ENCODE measurements around the gene TTC1.
A peak's percentile ranks its signal among the peaks of the same experiment; 100 is the strongest.
"Not testable (repeated sequence)": the region's sequence is repeated elsewhere in the genome, so short reads cannot be mapped to it uniquely, and the experiment has no call there.

TTC1 gene

GRCh38 chr5:160008877-160009590 lies at the start of gene TTC1:
TTC1 (plus strand) TSS chr5:160009139; CDS start chr5:160010529, 1,390 bp downstream.
- peak within 1 kb of the TSS; percentile 96 for H3K9ac ChIP-seq (ENCODE audit: low read depth, low read length)
- no peaks in the 10 kb centered on the region for H3K4me1 ChIP-seq (ENCODE audit: insufficient read depth, low read length)
- no peaks in the 10 kb centered on the region for H3K9me3 ChIP-seq (ENCODE audit: control insufficient read depth, insufficient read depth, low read length)
- H3K36me3 ChIP-seq (ENCODE audit: insufficient read depth, low read length): peaks cover 14% of the 10 kb centered on the region; the same call in 1 of the 2 replicates

- H3K36me3 ChIP-seq (ENCODE audit: insufficient read depth, low read length): no peaks in the 10 kb centered on the region
- no peak overlapping the region for H3K9ac ChIP-seq (ENCODE audit: low read depth, low read length)
- no peaks in the 10 kb centered on the region for H3K9me3 ChIP-seq (ENCODE audit: control insufficient read depth, insufficient read depth, low read length)
- H3K4me1 ChIP-seq (ENCODE audit: insufficient read depth, low read length): no peaks in the 10 kb centered on the region; the same call in 1 of the 2 replicates
These were observed 47.5 kb upstream of the TTC1 start for GRCh38 chr5:159961176-159962160.

GRCh38 chr5:159962214-159962613 lies 46.7 kb upstream of the TTC1 start:
- Histone ChIP-seq H3K9me3 (ENCODE audit: control insufficient read depth, insufficient read depth, low read length) (no peaks in the 10 kb centered on the region), H3K9ac (ENCODE audit: low read depth, low read length) (no peak overlapping the region), H3K36me3 (ENCODE audit: insufficient read depth, low read length) (no peaks in the 10 kb centered on the region), H3K4me1 (ENCODE audit: insufficient read depth, low read length) (no peaks in the 10 kb centered on the region; the same call in 1 of the 2 replicates)

- no peaks in the 10 kb centered on the region; the same call in 1 of the 2 replicates for H3K4me1 ChIP-seq (ENCODE audit: insufficient read depth, low read length)
- H3K9ac ChIP-seq (ENCODE audit: low read depth, low read length): no peak overlapping the region
- no peaks in the 10 kb centered on the region for H3K9me3 ChIP-seq (ENCODE audit: control insufficient read depth, insufficient read depth, low read length)
- no peaks in the 10 kb centered on the region for H3K36me3 ChIP-seq (ENCODE audit: insufficient read depth, low read length)
These were observed 45.0 kb upstream of the TTC1 start for GRCh38 chr5:159963935-159964334.

GRCh38 chr5:159965031-159965837 lies 43.7 kb upstream of the TTC1 start:
- Histone ChIP-seq H3K9ac (ENCODE audit: low read depth, low read length) (no peak overlapping the region), H3K36me3 (ENCODE audit: insufficient read depth, low read length) (no peaks in the 10 kb centered on the region), H3K4me1 (ENCODE audit: insufficient read depth, low read length) (no peaks in the 10 kb centered on the region; the same call in 1 of the 2 replicates), H3K9me3 (ENCODE audit: control insufficient read depth, insufficient read depth, low read length) (no peaks in the 10 kb centered on the region)

GRCh38 chr5:159965838-159966128 lies 43.2 kb upstream of the TTC1 start:
- H3K36me3 ChIP-seq (ENCODE audit: insufficient read depth, low read length); H3K9ac ChIP-seq (ENCODE audit: low read depth, low read length); H3K4me1 ChIP-seq (ENCODE audit: insufficient read depth, low read length); H3K9me3 ChIP-seq (ENCODE audit: control insufficient read depth, insufficient read depth, low read length): not testable (repeated sequence)

- Histone ChIP-seq H3K4me1 (ENCODE audit: insufficient read depth, low read length) (peaks cover 4% of the 10 kb centered on the region), H3K36me3 (ENCODE audit: insufficient read depth, low read length) (no peaks in the 10 kb centered on the region), H3K9ac (ENCODE audit: low read depth, low read length) (no peak overlapping the region), H3K9me3 (ENCODE audit: control insufficient read depth, insufficient read depth, low read length) (no peaks in the 10 kb centered on the region)
These were observed 39.0 kb upstream of the TTC1 start for GRCh38 chr5:159969966-159970365.

- peaks cover 4% of the 10 kb centered on the region for H3K4me1 ChIP-seq (ENCODE audit: insufficient read depth, low read length)
- H3K9me3 ChIP-seq (ENCODE audit: control insufficient read depth, insufficient read depth, low read length): no peaks in the 10 kb centered on the region
- no peak overlapping the region for H3K9ac ChIP-seq (ENCODE audit: low read depth, low read length)
- no peaks in the 10 kb centered on the region for H3K36me3 ChIP-seq (ENCODE audit: insufficient read depth, low read length)
These were observed 37.9 kb upstream of the TTC1 start for GRCh38 chr5:159971038-159971437.

- H3K9ac ChIP-seq (ENCODE audit: low read depth, low read length): peak overlapping the region; percentile 62; the same call in 1 of the 2 replicates
These were observed 37.4 kb upstream of the TTC1 start for GRCh38 chr5:159971514-159971913.

GRCh38 chr5:159971931-159972461 lies 36.9 kb upstream of the TTC1 start:
- Histone ChIP-seq H3K9me3 (ENCODE audit: control insufficient read depth, insufficient read depth, low read length) (no peaks in the 10 kb centered on the region), H3K4me1 (ENCODE audit: insufficient read depth, low read length) (peaks cover 4% of the 10 kb centered on the region), H3K9ac (ENCODE audit: low read depth, low read length) (peak overlapping the region; percentile 62), H3K36me3 (ENCODE audit: insufficient read depth, low read length) (no peaks in the 10 kb centered on the region)

More at GRCh38 chr5:159971514-159971913, 37.4 kb upstream of the TTC1 start:
- H3K4me1 ChIP-seq (ENCODE audit: insufficient read depth, low read length): peaks cover 4% of the 10 kb centered on the region
- no peaks in the 10 kb centered on the region for H3K36me3 ChIP-seq (ENCODE audit: insufficient read depth, low read length)
- H3K9me3 ChIP-seq (ENCODE audit: control insufficient read depth, insufficient read depth, low read length): no peaks in the 10 kb centered on the region

- Histone ChIP-seq H3K36me3 (ENCODE audit: insufficient read depth, low read length) (no peaks in the 10 kb centered on the region), H3K4me1 (ENCODE audit: insufficient read depth, low read length) (peaks cover 4% of the 10 kb centered on the region), H3K9me3 (ENCODE audit: control insufficient read depth, insufficient read depth, low read length) (no peaks in the 10 kb centered on the region), H3K9ac (ENCODE audit: low read depth, low read length) (peak overlapping the region; percentile 14; the same call in 1 of the 2 replicates)
These were observed 36.2 kb upstream of the TTC1 start for GRCh38 chr5:159972538-159973362.

GRCh38 chr5:159975462-159976019 lies 33.4 kb upstream of the TTC1 start:
- Histone ChIP-seq H3K9ac (ENCODE audit: low read depth, low read length) (no peak overlapping the region), H3K36me3 (ENCODE audit: insufficient read depth, low read length) (no peaks in the 10 kb centered on the region), H3K9me3 (ENCODE audit: control insufficient read depth, insufficient read depth, low read length) (no peaks in the 10 kb centered on the region), H3K4me1 (ENCODE audit: insufficient read depth, low read length) (peaks cover 4% of the 10 kb centered on the region)

- no peak overlapping the region for H3K9ac ChIP-seq (ENCODE audit: low read depth, low read length)
- H3K36me3 ChIP-seq (ENCODE audit: insufficient read depth, low read length): no peaks in the 10 kb centered on the region
- H3K4me1 ChIP-seq (ENCODE audit: insufficient read depth, low read length): no peaks in the 10 kb centered on the region
- H3K9me3 ChIP-seq (ENCODE audit: control insufficient read depth, insufficient read depth, low read length): no peaks in the 10 kb centered on the region
These were observed 32.0 kb upstream of the TTC1 start for GRCh38 chr5:159976921-159977320.
